Measurements from ENCODE around the gene NEMF.
A peak's percentile ranks its signal among the peaks of the same experiment; 100 is the strongest.

DNA sequence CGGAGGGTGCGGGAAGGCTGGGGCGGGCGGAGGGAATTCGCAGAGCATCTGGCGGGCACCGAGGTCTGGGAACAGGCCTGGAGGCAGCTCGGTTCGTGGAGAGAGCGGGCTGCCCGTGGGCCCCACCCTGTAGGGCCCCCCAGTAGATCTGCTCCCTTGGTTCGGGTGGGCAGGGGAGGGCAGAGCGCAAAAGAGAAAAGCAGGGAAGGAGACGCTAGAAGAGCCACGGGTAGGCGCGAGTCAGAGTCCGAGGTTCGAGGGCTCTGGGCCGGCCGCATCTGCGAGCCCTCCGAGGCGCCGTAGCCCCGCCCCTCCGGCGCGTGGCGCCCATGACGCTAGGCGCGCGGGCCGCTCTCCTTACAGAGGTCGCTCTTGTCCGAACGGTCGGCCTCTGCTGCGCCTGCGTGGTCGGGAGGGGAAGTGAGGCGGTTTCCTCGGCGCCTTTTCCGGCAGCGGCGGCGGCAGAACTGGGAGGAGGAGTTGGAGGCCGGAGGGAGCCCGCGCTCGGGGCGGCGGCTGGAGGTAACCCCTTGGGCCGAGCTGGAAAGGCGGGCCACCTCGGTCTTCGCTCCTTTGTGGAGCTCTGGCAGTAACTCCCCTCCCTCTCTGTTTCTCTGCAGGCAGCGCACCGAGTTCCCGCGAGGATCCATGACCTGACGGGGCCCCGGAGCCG lies 40.2 kb upstream of the NEMF start, which contains the start of gene ARF6:
- TF ChIP-seq ZNF140 (tag by site-specific recombination; IDR thresholded peaks at IDR 0.05) = no peak
- TF ChIP-seq TCF7L2 (IDR thresholded peaks at IDR 0.05; ENCODE audit: borderline replicate concordance, low read depth, low read length) = no peak
- TF ChIP-seq, protein P1, sequence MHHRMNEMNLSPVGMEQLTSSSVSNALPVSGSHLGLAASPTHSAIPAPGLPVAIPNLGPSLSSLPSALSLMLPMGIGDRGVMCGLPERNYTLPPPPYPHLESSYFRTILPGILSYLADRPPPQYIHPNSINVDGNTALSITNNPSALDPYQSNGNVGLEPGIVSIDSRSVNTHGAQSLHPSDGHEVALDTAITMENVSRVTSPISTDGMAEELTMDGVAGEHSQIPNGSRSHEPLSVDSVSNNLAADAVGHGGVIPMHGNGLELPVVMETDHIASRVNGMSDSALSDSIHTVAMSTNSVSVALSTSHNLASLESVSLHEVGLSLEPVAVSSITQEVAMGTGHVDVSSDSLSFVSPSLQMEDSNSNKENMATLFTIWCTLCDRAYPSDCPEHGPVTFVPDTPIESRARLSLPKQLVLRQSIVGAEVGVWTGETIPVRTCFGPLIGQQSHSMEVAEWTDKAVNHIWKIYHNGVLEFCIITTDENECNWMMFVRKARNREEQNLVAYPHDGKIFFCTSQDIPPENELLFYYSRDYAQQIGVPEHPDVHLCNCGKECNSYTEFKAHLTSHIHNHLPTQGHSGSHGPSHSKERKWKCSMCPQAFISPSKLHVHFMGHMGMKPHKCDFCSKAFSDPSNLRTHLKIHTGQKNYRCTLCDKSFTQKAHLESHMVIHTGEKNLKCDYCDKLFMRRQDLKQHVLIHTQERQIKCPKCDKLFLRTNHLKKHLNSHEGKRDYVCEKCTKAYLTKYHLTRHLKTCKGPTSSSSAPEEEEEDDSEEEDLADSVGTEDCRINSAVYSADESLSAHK (tag by site-specific recombination; IDR thresholded peaks at IDR 0.05) = no peak; the same call in 1 of the 2 replicates
- peak; percentile 62; the same call in 1 of the 2 replicates for TF ChIP-seq ZNF76 (tag by site-specific recombination; IDR thresholded peaks at IDR 0.05; ENCODE audit: borderline replicate concordance, low read depth)
- no peak for TF ChIP-seq YY1 (tag by site-specific recombination; IDR thresholded peaks at IDR 0.05)

Measured in HEK293 (cell line).